Vagina (tissue), 2 donors: ENCODE results near the gene DNAAF8. TPM values are rescaled to one million over a fixed set of nuclear protein-coding genes. Genes with fewer than 3 reads are reported as not detected.

Source experiments
- DNase-seq, 2 donors: peaks; one replicate each; pipeline ENCODE4 v3.0.0-alpha.2; 2017; ENCODE audit errors: extremely low spot score in 2 of 2
- H3K27ac ChIP-seq: fragments of 200-600 bp; sonication (generic); one replicate; pipeline ENCODE4 v1.5.1; 2019
- H3K27me3 ChIP-seq: fragments of 200-600 bp; sonication (generic); one replicate; pipeline ENCODE4 v1.5.1; 2019
- H3K36me3 ChIP-seq, 2 donors: fragments of 200-600 bp; sonication (generic); one replicate each; pipeline ENCODE4 v1.5.1; 2017 to 2019
- H3K4me1 ChIP-seq: fragments of 200-600 bp; sonication (generic); one replicate; pipeline ENCODE4 v1.5.1; 2019
- H3K4me3 ChIP-seq, 2 donors: fragments of 200-600 bp; sonication (generic); 1 replicate in 1 of 2; 2 replicates in 1 of 2; pipeline ENCODE4 v1.5.1; 2016 to 2019
- H3K9me3 ChIP-seq: fragments of 200-600 bp; sonication (generic); one replicate; pipeline ENCODE4 v1.5.1; 2019
- POLR2A ChIP-seq, 2 donors: fragments of 450-650 bp; IDR thresholded peaks; one replicate each; pipeline ENCODE4 v1.6.1; 2017; ENCODE audit warnings: antibody characterized with exemption in 2 of 2, mild to moderate bottlenecking in 2 of 2, moderate library complexity in 2 of 2
- POLR2AphosphoS5 ChIP-seq, 2 donors: sonication (generic); formaldehyde crosslinking; IDR thresholded peaks; one replicate each; pipeline ENCODE4 v1.9.0; 2017; ENCODE audit warnings: antibody characterized with exemption in 2 of 2, mild to moderate bottlenecking in 2 of 2, low read depth in 1 of 2; ENCODE audit not compliant: insufficient read depth in 1 of 2
- intact Hi-C: fragments of 100-400 bp; cut with DNase I; formaldehyde crosslinking; loops from one replicate; pipeline ENCODE4 v1.15.1; 2023
- total RNA-seq: library from RNA; depleted of rRNA; stranded (reverse); fragments of >200 nt; gene quantifications from one replicate; pipeline ENCODE4 v1.2.3, GENCODE V29; 2016
- TF ChIP-seq, protein P1 (sequence below), 3 experiments: fragments of 450-650 bp in 2 of 3; fragments of 200-600 bp in 1 of 3; sonication (generic) in 1 of 3; IDR thresholded peaks; one replicate each; pipeline ENCODE4 v1.5.1; 2017 to 2019; ENCODE audit warnings: antibody characterized with exemption in 3 of 3, mild to moderate bottlenecking in 2 of 3, moderate library complexity in 2 of 3

DNAAF8 gene
- total RNA-seq, 1 donor from 2014 or later: not detected

DNA sequence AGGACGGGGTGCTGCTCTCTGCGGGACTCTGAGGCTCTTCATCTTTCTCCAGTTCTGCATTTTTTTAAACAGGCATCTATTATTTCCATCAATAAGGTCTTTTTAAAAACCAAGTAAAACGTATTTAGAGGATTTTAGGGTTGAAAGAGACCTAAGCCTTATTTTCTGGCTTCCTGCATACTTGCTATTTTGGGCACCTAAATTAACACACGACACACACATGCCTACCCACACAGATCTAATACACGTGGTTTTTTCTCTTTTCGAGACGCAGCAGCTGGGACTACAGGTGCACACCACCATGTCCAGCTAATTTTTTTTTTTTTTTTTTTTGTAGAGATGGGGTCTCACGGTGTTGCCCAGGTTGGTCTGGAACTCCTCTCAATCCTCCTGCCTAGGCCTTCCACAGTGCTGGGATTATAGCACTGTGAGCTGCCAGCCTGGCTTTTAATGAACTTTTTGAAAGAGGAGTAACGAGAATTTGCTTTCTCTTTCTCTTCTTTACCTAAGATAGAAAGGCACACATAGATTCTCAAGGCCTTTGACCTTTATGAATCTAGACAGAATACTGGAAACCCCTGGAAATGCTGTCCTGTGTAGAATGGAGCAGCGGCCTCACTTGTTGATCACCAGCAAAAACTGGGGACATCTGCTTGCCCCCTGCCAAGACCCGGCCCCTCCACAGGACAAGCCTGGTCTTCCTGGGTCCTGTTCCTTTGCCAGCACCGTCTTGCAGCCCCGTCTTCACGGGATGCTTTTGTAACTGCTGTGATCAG lies 13.8 kb downstream of the DNAAF8 start:
- no peak overlapping the region for H3K27ac ChIP-seq
- H3K9me3 ChIP-seq: no peaks in the 10 kb centered on the region
- H3K36me3 ChIP-seq: peaks cover 0 to 35% of the 10 kb centered on the region in 2 donors
- no peak for DNase-seq
- H3K27me3 ChIP-seq: no peaks in the 10 kb centered on the region
- intact Hi-C loops: no loop called here
- H3K4me3 ChIP-seq: no peak overlapping the region
- TF ChIP-seq POLR2AphosphoS5 (IDR thresholded peaks at IDR 0.05; ENCODE audit: insufficient read depth in 1 of 2, low read depth in 1 of 2) (no peak), POLR2A (IDR thresholded peaks at IDR 0.05) (no peak)
- TF ChIP-seq, protein P1, sequence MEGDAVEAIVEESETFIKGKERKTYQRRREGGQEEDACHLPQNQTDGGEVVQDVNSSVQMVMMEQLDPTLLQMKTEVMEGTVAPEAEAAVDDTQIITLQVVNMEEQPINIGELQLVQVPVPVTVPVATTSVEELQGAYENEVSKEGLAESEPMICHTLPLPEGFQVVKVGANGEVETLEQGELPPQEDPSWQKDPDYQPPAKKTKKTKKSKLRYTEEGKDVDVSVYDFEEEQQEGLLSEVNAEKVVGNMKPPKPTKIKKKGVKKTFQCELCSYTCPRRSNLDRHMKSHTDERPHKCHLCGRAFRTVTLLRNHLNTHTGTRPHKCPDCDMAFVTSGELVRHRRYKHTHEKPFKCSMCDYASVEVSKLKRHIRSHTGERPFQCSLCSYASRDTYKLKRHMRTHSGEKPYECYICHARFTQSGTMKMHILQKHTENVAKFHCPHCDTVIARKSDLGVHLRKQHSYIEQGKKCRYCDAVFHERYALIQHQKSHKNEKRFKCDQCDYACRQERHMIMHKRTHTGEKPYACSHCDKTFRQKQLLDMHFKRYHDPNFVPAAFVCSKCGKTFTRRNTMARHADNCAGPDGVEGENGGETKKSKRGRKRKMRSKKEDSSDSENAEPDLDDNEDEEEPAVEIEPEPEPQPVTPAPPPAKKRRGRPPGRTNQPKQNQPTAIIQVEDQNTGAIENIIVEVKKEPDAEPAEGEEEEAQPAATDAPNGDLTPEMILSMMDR (IDR thresholded peaks at IDR 0.05): no peak
- H3K4me1 ChIP-seq: peaks cover 18% of the 10 kb centered on the region

DNA sequence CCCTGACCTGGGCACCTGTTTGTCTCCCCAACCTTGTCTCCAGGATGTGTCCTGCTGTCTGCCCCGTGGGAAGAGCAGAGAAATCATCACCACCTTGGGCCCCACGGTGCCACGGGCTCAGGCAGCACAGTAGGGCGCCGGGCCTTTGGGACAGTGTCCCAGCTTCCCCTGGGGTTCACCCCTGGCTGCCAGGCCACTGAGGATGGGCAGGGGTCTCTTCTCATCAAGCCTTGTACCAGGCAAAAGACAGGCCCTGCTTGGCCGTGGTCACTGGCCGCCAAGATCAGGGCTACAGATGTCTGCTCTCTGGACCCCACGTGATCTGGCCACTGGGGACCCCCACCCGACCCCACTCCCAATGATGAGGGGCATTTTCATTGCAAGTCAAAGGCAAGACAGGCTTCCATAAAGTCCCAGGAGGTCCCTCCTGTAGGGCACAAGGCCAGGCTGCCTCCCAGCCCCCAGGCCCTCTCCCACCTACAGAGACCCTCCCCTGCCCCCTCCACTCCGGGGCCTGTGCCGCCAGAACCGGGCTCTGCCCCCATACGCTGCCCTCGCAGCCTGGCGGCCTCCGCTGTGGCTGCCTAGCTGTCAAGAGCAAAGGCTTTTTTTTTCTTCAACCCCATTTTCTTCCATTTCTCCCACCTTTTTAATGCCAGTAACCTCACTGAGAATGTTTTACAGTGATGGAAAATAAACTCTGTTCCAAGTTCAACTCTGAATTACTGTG lies 14.5 kb downstream of the DNAAF8 start:
- Histone ChIP-seq H3K4me3 (no peak overlapping the region), H3K27me3 (no peaks in the 10 kb centered on the region), H3K27ac (no peak overlapping the region), H3K4me1 (peaks cover 13% of the 10 kb centered on the region), H3K36me3 (peaks cover 0 to 42% of the 10 kb centered on the region in 2 donors), H3K9me3 (no peaks in the 10 kb centered on the region)
- DNase-seq: no peak
- TF ChIP-seq POLR2AphosphoS5 (IDR thresholded peaks at IDR 0.05; ENCODE audit: insufficient read depth in 1 of 2, low read depth in 1 of 2) (no peak), POLR2A (IDR thresholded peaks at IDR 0.05) (no peak)
- TF ChIP-seq, protein P1 (IDR thresholded peaks at IDR 0.05): no peak
- intact Hi-C loops: no loop called here

DNA sequence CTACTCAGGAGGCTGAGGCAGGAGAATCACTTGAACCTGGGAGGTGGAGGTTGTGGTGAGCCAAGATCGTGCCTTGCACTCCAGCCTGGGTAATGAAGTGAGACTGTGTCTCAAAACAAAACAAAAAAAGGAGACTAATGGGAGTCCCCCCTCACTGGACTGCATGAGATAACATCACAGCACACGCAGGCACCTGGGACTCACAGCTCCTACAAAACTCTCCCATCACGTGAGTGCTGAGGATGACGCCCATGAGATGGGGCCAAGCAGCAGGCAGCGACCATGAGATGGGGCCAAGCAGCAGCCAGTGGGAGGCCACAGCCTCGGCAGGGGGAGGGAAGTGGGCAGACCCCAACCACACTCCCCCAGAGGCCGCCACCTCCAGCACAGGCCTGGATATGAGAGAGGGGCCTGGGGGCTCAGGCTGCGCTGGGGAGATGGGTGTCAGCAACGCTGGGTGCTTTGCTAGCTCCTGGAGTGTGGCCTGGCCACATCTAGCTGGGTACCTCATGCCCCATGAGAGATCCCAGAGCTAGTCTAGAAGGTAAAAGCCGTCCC lies 15.4 kb downstream of the DNAAF8 start:
- Histone ChIP-seq H3K27ac (no peak overlapping the region), H3K4me3 (no peak overlapping the region), H3K27me3 (no peaks in the 10 kb centered on the region), H3K36me3 (peaks cover 0 to 50% of the 10 kb centered on the region in 2 donors), H3K4me1 (peaks cover 13% of the 10 kb centered on the region), H3K9me3 (no peaks in the 10 kb centered on the region)
- TF ChIP-seq, protein P1 (IDR thresholded peaks at IDR 0.05): no peak
- no peak for TF ChIP-seq POLR2A (IDR thresholded peaks at IDR 0.05)
- TF ChIP-seq POLR2AphosphoS5 (IDR thresholded peaks at IDR 0.05; ENCODE audit: insufficient read depth in 1 of 2, low read depth in 1 of 2): no peak
- DNase-seq: no peak
- intact Hi-C loops: no loop called here

DNA sequence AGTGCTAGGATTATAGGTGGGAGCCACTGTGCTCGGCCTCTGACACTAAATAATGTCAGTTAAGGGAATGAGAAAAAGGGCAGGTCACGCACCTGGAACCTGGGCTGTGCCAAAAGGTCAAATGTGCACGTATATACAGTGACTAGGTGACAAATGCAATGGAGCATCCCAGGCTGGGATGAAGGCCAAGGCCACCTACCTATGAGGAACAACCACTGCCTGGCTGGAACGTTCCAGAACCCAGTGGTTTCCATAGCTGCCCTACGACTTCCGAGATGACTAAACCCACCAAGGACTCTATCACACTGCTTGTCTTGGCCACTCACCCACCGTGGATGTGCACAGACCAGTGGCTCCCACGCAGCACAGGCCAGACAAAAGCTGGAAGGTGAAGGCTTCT lies 16.6 kb downstream of the DNAAF8 start:
- H3K9me3 ChIP-seq: no peaks in the 10 kb centered on the region
- no peak overlapping the region for H3K4me3 ChIP-seq
- no peak overlapping the region for H3K27ac ChIP-seq
- no peaks in the 10 kb centered on the region for H3K27me3 ChIP-seq
- no peak for TF ChIP-seq POLR2AphosphoS5 (IDR thresholded peaks at IDR 0.05; ENCODE audit: insufficient read depth in 1 of 2, low read depth in 1 of 2)
- TF ChIP-seq, protein P1 (IDR thresholded peaks at IDR 0.05): no peak
- TF ChIP-seq POLR2A (IDR thresholded peaks at IDR 0.05): no peak
- peaks cover 13% of the 10 kb centered on the region for H3K4me1 ChIP-seq
- intact Hi-C loops: no loop called here
- DNase-seq: no peak
- H3K36me3 ChIP-seq: peaks cover 0 to 61% of the 10 kb centered on the region in 2 donors
